Measurements from ENCODE around the gene DIP2C.

The DIP2C gene

DNA sequence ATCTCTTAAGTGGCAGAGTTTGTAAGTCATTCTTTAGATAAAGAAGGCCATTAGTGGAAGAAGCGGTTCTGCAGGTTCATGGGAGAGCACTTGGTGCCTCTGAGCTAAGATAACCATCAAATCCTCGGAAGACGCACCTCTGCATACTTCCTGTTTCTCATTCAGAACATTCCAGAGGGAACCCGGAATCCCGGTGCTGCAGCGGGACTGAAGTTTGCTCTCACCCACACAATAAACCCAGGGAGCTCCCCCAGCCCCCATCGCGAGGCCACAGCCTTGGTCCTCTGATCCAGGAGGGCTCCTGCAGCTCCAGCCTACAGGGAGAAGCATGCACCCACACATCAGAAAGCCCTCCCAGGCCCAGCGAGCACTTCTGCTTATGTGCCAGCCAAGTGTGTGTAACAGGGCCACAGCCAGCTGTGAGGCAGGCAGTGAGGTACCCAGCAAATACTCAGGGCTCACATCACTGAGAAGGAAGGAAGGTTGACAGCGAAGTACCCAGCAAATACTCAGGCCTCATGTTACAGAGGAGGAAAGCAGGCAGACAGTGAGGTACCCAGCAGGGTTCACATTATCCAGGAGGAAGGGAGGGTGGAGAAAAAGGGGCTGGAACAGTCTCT lies 142.4 kb downstream of the DIP2C start:
- DNase-seq (ENCODE audit: low spot score): no peak
- TF ChIP-seq, protein P1, sequence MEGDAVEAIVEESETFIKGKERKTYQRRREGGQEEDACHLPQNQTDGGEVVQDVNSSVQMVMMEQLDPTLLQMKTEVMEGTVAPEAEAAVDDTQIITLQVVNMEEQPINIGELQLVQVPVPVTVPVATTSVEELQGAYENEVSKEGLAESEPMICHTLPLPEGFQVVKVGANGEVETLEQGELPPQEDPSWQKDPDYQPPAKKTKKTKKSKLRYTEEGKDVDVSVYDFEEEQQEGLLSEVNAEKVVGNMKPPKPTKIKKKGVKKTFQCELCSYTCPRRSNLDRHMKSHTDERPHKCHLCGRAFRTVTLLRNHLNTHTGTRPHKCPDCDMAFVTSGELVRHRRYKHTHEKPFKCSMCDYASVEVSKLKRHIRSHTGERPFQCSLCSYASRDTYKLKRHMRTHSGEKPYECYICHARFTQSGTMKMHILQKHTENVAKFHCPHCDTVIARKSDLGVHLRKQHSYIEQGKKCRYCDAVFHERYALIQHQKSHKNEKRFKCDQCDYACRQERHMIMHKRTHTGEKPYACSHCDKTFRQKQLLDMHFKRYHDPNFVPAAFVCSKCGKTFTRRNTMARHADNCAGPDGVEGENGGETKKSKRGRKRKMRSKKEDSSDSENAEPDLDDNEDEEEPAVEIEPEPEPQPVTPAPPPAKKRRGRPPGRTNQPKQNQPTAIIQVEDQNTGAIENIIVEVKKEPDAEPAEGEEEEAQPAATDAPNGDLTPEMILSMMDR (IDR thresholded peaks at IDR 0.05; ENCODE audit: borderline replicate concordance, control extremely low read depth, extremely low read depth, insufficient read depth, missing control alignments): no peak

DNA sequence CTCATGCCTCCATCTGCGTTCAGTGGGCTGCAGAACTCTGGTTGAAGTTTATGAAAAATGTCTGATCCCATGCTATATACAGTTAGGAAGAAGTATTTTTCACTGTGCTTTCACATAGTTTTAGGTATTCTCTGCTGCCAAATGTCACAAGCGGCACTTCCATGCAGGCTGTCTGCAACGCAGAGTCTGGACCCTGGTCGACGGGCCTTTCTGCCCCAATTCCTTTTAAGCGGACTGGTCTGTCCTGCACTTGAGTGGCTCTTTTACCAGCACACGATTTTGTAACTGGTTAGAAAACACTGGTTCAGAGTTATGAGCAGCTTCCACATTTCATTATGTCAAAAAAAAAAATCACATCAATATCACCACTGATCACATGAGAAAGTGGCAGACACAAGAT lies 143.0 kb downstream of the DIP2C start:
- DNase-seq (ENCODE audit: low spot score): no peak
- TF ChIP-seq, protein P1 (IDR thresholded peaks at IDR 0.05; ENCODE audit: borderline replicate concordance, control extremely low read depth, extremely low read depth, insufficient read depth, missing control alignments): no peak
- in situ Hi-C loops (cut with MboI; ENCODE audit: low sequenced_read_pairs, unreplicated experiment): no loop called here

More for the DNA sequence above, 142.4 kb downstream of the DIP2C start:
- in situ Hi-C loops (cut with MboI; ENCODE audit: low sequenced_read_pairs, unreplicated experiment): no loop called here

DNA sequence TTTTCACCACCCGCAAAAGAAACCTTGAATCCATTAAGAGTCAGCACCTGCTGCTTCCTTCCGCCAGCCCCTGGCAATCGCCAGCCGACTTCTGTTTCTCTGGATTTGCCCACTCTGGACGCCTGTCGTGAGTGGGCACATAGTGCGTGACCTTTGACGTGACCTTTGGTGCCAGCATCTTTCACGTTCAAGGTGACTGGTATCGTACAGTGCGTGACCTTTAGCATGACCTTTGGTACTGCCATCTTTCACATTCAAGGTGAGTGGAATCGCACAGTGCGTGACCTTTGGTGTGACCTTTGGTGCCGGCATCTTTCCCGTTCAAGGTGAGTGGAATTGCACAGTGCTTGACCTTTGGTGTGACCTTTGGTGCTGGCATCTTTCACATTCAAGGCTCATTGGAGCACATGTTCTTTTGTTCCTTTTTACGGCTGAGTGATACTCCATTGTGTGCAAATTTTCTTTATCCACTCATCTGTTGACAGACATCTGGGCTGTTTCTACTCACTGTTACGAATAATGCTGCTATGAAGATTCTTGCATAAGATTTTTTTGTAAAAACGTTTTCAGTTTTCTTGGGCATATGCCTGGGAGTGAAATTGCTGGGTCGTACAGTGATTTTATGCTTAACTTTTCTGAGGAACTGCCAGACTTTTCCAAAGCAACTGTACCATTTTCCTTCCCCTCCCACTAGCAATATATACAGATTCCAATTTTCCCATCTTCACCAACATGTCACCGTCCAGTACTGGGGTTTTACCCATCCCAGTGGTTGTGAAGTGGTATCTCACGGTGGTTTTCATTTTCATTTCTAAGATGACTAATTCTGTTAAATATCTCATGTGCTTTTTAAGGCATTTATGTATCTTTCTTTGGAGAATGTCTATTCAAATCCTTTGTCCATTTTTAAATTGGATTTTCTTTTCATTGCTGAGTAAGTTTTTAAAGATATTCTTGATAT lies 145.3 kb downstream of the DIP2C start:
- in situ Hi-C loops (cut with MboI; ENCODE audit: low sequenced_read_pairs, unreplicated experiment): no loop called here
- TF ChIP-seq, protein P1 (IDR thresholded peaks at IDR 0.05; ENCODE audit: borderline replicate concordance, control extremely low read depth, extremely low read depth, insufficient read depth, missing control alignments): no peak
- no peak for DNase-seq (ENCODE audit: low spot score)

DNA sequence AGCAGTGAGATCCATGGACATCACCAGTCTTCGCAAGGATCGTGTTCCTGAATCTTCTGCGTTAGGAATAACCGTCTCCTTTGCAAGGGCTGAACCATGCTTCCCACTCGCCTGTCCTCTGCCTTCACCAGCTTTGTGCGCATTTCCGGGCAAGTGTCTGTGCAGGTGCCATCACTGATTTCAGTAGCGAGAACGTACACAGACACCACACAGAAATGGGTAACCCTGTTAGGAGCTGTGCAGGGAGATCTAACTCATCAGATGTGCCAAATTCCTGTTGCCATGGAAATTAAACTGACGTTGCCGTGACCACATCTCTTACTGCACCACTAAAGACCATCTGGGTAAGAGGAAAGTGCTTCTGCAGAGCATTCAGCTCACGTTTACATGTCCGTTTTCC lies 146.3 kb downstream of the DIP2C start:
- TF ChIP-seq, protein P1 (IDR thresholded peaks at IDR 0.05; ENCODE audit: borderline replicate concordance, control extremely low read depth, extremely low read depth, insufficient read depth, missing control alignments): no peak
- in situ Hi-C loops (cut with MboI; ENCODE audit: low sequenced_read_pairs, unreplicated experiment): no loop called here
- DNase-seq (ENCODE audit: low spot score): no peak

DNA sequence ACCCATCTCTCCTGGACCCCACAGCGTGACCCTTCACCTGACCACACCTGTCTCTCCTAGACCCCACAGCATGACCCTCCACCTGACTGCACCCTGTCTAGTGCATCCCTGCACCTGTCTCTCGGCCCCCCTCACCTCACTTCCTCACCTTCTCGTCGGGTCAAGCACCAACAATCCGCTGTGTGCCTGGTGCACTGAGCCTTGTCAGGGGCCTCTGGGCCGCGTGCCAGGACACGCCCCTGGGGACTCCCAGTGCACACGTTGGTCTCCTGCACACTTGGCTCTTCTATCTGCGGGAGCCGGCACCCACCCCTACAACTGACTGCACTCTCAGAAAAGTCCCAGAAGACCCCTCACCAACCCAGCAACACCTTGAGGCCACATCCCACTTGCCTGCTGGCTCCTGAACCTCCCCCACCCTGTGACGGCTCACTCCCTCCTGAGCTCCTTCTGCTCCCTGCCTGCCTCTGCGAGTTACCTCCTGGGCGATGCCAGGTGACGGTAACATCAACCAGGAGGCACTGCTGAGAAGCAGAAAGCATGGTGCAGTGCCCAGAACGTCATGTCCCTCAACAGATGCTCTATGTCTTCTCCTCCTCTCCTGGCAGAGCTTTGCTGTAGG lies 147.6 kb downstream of the DIP2C start:
- DNase-seq (ENCODE audit: low spot score): peak; percentile 53
- in situ Hi-C loops (cut with MboI; ENCODE audit: low sequenced_read_pairs, unreplicated experiment): no loop called here
- TF ChIP-seq, protein P1 (IDR thresholded peaks at IDR 0.05; ENCODE audit: borderline replicate concordance, control extremely low read depth, extremely low read depth, insufficient read depth, missing control alignments): no peak

DNA sequence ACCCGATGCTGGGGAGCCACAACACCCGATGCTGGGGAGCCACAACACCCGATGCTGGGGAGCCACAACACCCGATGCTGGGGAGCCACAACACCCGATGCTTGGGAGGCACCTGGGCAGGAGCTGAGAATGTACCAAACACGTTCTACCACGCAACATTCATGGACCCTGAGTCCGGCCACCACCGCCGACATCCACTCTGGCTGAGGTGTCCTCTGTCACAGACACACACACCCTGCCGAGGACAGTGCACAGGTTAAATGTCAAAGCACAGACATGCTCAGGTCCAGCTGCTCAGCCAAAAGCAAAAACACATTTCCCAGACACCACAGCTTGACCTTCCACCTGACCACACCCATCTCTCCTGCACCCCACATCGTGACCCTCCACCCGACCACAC lies 148.4 kb downstream of the DIP2C start:
- in situ Hi-C loops (cut with MboI; ENCODE audit: low sequenced_read_pairs, unreplicated experiment): no loop called here
- no peak for DNase-seq (ENCODE audit: low spot score)
- TF ChIP-seq, protein P1 (IDR thresholded peaks at IDR 0.05; ENCODE audit: borderline replicate concordance, control extremely low read depth, extremely low read depth, insufficient read depth, missing control alignments): no peak

All from GM13976 (cell line).